Keratinocyte (primary cell): ENCODE data around the gene MISP.

Experiments used
- EZH2 ChIP-seq: IDR thresholded peaks from one replicate; pipeline ENCODE4 v1.6.1; 2012; ENCODE audit warnings: inconsistent platforms, mild to moderate bottlenecking, low read length, moderate library complexity
- TF ChIP-seq, protein P1 (sequence below), 3 experiments: IDR thresholded peaks in 1 of 3; conservative IDR thresholded peaks in 1 of 3; optimal IDR thresholded peaks in 1 of 3; 2 replicates in 2 of 3; 3 replicates in 1 of 3; pipeline versions ENCODE3 to v1.5.1; 2011; ENCODE audit warnings: low read length in 3 of 3, mild to moderate bottlenecking in 3 of 3, moderate library complexity in 2 of 3, control low read depth in 1 of 3, inconsistent platforms in 1 of 3; ENCODE audit not compliant: insufficient read depth in 2 of 3; ENCODE audit errors: extremely low read depth in 1 of 3

GRCh38 chr19:710767-711166 is 40.1 kb upstream of the MISP start:
- TF ChIP-seq, protein P1, sequence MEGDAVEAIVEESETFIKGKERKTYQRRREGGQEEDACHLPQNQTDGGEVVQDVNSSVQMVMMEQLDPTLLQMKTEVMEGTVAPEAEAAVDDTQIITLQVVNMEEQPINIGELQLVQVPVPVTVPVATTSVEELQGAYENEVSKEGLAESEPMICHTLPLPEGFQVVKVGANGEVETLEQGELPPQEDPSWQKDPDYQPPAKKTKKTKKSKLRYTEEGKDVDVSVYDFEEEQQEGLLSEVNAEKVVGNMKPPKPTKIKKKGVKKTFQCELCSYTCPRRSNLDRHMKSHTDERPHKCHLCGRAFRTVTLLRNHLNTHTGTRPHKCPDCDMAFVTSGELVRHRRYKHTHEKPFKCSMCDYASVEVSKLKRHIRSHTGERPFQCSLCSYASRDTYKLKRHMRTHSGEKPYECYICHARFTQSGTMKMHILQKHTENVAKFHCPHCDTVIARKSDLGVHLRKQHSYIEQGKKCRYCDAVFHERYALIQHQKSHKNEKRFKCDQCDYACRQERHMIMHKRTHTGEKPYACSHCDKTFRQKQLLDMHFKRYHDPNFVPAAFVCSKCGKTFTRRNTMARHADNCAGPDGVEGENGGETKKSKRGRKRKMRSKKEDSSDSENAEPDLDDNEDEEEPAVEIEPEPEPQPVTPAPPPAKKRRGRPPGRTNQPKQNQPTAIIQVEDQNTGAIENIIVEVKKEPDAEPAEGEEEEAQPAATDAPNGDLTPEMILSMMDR (optimal IDR thresholded peaks at IDR 0.05 in 1 of 3, IDR thresholded peaks at IDR 0.05 in 1 of 3, conservative IDR thresholded peaks at IDR 0.05 in 1 of 3; ENCODE audit: extremely low read depth in 1 of 3, insufficient read depth in 2 of 3, low read length in 3 of 3) = no peak
- peak; percentile 81 for TF ChIP-seq EZH2
